HG02840 (cell line): ENCODE data around the gene CBLL1.

Source experiments
- ATAC-seq: cut with Tn5 transposase; IDR thresholded peaks from one replicate; pipeline ENCODE4 v1.9.1; 2021; ENCODE audit warnings: mild to moderate bottlenecking, moderate library complexity, moderate number of reproducible peaks; ENCODE audit not compliant: unreplicated experiment, low FRiP score

Gene CBLL1

GRCh38 chr7:107742678-107743566 lies 1.0 kb upstream of the CBLL1 start:
- ATAC-seq: peak; percentile 35

GRCh38 chr7:107744345-107744750 lies 406 bp downstream of the CBLL1 start:
- peak; percentile 46 for ATAC-seq

- ATAC-seq: no peak
Measured at GRCh38 chr7:107746006-107746405, 2.1 kb downstream of the CBLL1 start.

GRCh38 chr7:107751113-107751512 lies 7.2 kb downstream of the CBLL1 start:
- ATAC-seq: no peak

- ATAC-seq: no peak
Measured at GRCh38 chr7:107754642-107755041, 10.7 kb downstream of the CBLL1 start.

GRCh38 chr7:107758667-107759066 lies 14.7 kb downstream of the CBLL1 start:
- ATAC-seq: no peak

- ATAC-seq: no peak
Measured at GRCh38 chr7:107767391-107767790, 23.4 kb downstream of the CBLL1 start.

- no peak for ATAC-seq
Measured at GRCh38 chr7:107768263-107768662, 24.3 kb downstream of the CBLL1 start.

GRCh38 chr7:107773027-107773426 lies 29.1 kb downstream of the CBLL1 start:
- ATAC-seq: no peak

- ATAC-seq: no peak
Measured at GRCh38 chr7:107777702-107778101, 33.8 kb downstream of the CBLL1 start.

GRCh38 chr7:107778283-107778682 lies 34.3 kb downstream of the CBLL1 start:
- no peak for ATAC-seq

GRCh38 chr7:107779647-107780099 lies 35.7 kb downstream of the CBLL1 start:
- no peak for ATAC-seq

GRCh38 chr7:107782374-107782773 lies 38.4 kb downstream of the CBLL1 start:
- ATAC-seq: no peak

GRCh38 chr7:107783648-107784047 lies 39.7 kb downstream of the CBLL1 start:
- no peak for ATAC-seq

- ATAC-seq: no peak
Measured at GRCh38 chr7:107785170-107785569, 41.2 kb downstream of the CBLL1 start.

GRCh38 chr7:107785926-107786325 lies 42.0 kb downstream of the CBLL1 start:
- ATAC-seq: no peak

- ATAC-seq: no peak
Measured at GRCh38 chr7:107788216-107788615, 44.3 kb downstream of the CBLL1 start.

- no peak for ATAC-seq
Measured at GRCh38 chr7:107788662-107789061, 44.7 kb downstream of the CBLL1 start.

- no peak for ATAC-seq
Measured at GRCh38 chr7:107789647-107790046, 45.7 kb downstream of the CBLL1 start.

GRCh38 chr7:107792364-107792763 lies 48.4 kb downstream of the CBLL1 start:
- no peak for ATAC-seq

GRCh38 chr7:107799647-107800264 lies 55.8 kb downstream of the CBLL1 start:
- no peak for ATAC-seq
